Parathyroid adenoma (tissue), 2 donors: ENCODE results near the gene WDR73.

Experiments used
- H2AFZ ChIP-seq: fragments of 300-600 bp; sonication (generic); one replicate; pipeline ENCODE4 v1.7.0; 2017; ENCODE audit warnings: antibody characterized with exemption, mild to moderate bottlenecking
- H3K27ac ChIP-seq: fragments of 300-600 bp; sonication (generic); one replicate; pipeline ENCODE4 v1.7.0; 2017
- H3K27me3 ChIP-seq: fragments of 300-600 bp; sonication (generic); one replicate; pipeline ENCODE4 v1.7.0; 2017; ENCODE audit warnings: low read length; ENCODE audit not compliant: control insufficient read depth, insufficient read depth
- H3K36me3 ChIP-seq: fragments of 300-600 bp; sonication (generic); one replicate; pipeline ENCODE4 v1.7.0; 2017; ENCODE audit warnings: low read length; ENCODE audit not compliant: control insufficient read depth, insufficient read depth
- H3K4me1 ChIP-seq: fragments of 300-600 bp; sonication (generic); one replicate; pipeline ENCODE4 v1.7.0; 2017; ENCODE audit warnings: control low read depth
- H3K4me2 ChIP-seq: fragments of 300-600 bp; sonication (generic); one replicate; pipeline ENCODE4 v1.7.0; 2017; ENCODE audit warnings: low read length
- H3K4me3 ChIP-seq: fragments of 300-600 bp; sonication (generic); one replicate; pipeline ENCODE4 v1.7.0; 2017; ENCODE audit warnings: low read depth, low read length
- H3K79me2 ChIP-seq: fragments of 300-600 bp; sonication (generic); one replicate; pipeline ENCODE4 v1.7.0; 2017; ENCODE audit warnings: control low read depth
- H3K9ac ChIP-seq: fragments of 300-600 bp; sonication (generic); one replicate; pipeline ENCODE4 v1.7.0; 2017; ENCODE audit warnings: mild to moderate bottlenecking
- H3K9me3 ChIP-seq: fragments of 300-600 bp; sonication (generic); one replicate; pipeline ENCODE4 v1.7.0; 2017; ENCODE audit warnings: low read length; ENCODE audit not compliant: control insufficient read depth
- TF ChIP-seq, protein P1 (sequence below): fragments of 300-600 bp; sonication (generic); IDR thresholded peaks from one replicate; pipeline ENCODE4 v1.7.0; 2017; ENCODE audit warnings: antibody characterized with exemption, mild to moderate bottlenecking
- donor health status: primary hyperparathyroidism.

Gene WDR73

DNA sequence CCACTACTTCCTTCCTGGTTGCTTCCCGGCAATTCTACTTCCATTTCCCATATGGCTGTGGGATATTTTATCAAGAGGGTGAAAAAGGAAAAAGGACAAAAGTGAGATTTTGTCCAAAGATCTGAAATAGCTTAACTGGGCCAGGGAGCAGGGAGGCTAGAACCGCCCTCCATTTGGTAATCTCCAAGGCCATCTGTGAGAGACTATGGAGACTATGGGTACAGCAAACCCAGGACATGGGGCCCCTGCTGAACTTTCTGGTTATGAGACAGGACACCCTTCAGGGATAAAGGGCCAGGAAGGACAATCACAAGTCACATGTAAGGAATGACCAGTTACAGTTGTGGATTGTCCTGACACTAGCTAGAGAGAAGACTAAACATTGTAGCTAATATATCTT, 29.0 kb downstream of the WDR73 start:
- Histone ChIP-seq H3K36me3 (no peaks in the 10 kb centered on the region), H2AFZ (no peak overlapping the region), H3K79me2 (no peaks in the 10 kb centered on the region), H3K4me1 (no peaks in the 10 kb centered on the region), H3K27ac (no peak overlapping the region), H3K9me3 (no peaks in the 10 kb centered on the region), H3K4me3 (no peak overlapping the region), H3K4me2 (no peak overlapping the region), H3K27me3 (no peaks in the 10 kb centered on the region), H3K9ac (no peak overlapping the region)
- TF ChIP-seq, protein P1, sequence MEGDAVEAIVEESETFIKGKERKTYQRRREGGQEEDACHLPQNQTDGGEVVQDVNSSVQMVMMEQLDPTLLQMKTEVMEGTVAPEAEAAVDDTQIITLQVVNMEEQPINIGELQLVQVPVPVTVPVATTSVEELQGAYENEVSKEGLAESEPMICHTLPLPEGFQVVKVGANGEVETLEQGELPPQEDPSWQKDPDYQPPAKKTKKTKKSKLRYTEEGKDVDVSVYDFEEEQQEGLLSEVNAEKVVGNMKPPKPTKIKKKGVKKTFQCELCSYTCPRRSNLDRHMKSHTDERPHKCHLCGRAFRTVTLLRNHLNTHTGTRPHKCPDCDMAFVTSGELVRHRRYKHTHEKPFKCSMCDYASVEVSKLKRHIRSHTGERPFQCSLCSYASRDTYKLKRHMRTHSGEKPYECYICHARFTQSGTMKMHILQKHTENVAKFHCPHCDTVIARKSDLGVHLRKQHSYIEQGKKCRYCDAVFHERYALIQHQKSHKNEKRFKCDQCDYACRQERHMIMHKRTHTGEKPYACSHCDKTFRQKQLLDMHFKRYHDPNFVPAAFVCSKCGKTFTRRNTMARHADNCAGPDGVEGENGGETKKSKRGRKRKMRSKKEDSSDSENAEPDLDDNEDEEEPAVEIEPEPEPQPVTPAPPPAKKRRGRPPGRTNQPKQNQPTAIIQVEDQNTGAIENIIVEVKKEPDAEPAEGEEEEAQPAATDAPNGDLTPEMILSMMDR = no peak

DNA sequence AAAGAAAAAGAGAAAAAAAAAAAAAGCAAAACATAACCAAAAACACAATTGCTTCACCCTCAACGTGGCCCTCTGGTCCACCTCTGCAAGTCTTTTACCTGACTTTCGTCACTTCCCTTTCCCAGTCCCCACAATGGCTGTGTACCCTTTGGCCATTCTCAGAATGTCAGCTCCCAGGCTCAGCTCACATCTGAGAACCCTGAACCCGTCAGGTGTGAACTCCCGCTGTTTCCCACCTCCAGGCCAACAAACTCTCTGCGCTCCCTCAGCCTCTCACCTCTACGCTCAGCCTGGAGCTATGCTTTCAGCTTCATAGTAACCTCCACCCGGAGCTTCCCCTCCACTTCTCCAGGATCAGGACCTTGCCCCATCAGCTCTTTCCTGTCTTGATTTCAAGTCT, 29.7 kb downstream of the WDR73 start:
- no peaks in the 10 kb centered on the region for H3K4me1 ChIP-seq
- H3K4me2 ChIP-seq = no peak overlapping the region
- H3K79me2 ChIP-seq = no peaks in the 10 kb centered on the region
- H3K27me3 ChIP-seq = no peaks in the 10 kb centered on the region
- H3K4me3 ChIP-seq = no peak overlapping the region
- TF ChIP-seq, protein P1 = no peak
- H3K27ac ChIP-seq = no peak overlapping the region
- H2AFZ ChIP-seq = no peak overlapping the region
- H3K9ac ChIP-seq = no peak overlapping the region
- no peaks in the 10 kb centered on the region for H3K36me3 ChIP-seq
- no peaks in the 10 kb centered on the region for H3K9me3 ChIP-seq

DNA sequence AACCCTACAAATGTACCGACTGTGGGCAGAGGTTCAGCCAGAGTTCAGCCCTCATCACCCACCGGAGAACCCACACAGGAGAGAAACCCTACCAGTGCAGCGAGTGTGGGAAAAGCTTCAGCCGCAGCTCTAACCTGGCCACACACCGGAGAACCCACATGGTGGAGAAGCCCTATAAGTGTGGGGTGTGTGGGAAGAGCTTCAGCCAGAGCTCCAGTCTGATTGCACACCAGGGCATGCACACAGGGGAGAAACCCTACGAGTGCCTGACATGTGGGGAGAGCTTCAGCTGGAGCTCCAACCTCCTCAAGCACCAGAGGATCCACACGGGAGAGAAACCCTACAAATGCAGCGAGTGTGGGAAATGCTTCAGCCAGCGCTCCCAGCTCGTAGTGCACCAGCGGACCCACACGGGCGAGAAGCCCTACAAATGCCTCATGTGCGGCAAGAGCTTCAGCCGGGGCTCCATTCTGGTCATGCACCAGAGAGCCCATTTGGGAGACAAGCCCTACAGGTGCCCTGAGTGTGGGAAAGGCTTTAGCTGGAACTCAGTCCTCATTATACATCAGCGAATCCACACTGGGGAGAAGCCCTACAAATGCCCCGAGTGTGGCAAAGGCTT, 32.6 kb downstream of the WDR73 start:
- no peak overlapping the region for H3K4me2 ChIP-seq
- H3K9ac ChIP-seq = no peak overlapping the region
- H3K9me3 ChIP-seq = no peaks in the 10 kb centered on the region
- no peaks in the 10 kb centered on the region for H3K4me1 ChIP-seq
- no peaks in the 10 kb centered on the region for H3K27me3 ChIP-seq
- no peak overlapping the region for H2AFZ ChIP-seq
- no peaks in the 10 kb centered on the region for H3K79me2 ChIP-seq
- H3K36me3 ChIP-seq = no peaks in the 10 kb centered on the region
- no peak overlapping the region for H3K27ac ChIP-seq
- TF ChIP-seq, protein P1 = no peak
- H3K4me3 ChIP-seq = no peak overlapping the region

DNA sequence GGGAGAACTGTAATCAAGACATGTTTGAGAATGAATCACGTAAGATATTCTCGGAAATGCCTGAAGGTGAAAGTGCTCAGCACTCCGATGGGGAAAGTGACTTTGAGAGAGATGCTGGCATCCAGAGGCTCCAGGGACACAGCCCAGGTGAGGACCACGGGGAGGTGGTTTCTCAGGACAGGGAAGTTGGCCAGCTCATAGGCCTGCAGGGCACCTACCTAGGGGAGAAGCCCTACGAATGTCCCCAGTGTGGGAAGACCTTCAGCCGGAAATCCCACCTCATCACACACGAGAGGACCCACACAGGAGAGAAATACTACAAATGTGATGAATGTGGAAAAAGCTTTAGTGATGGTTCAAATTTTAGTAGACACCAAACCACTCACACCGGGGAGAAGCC, 33.5 kb downstream of the WDR73 start:
- Histone ChIP-seq H3K4me1 (no peaks in the 10 kb centered on the region), H3K36me3 (no peaks in the 10 kb centered on the region), H3K4me2 (no peak overlapping the region), H2AFZ (no peak overlapping the region), H3K9me3 (no peaks in the 10 kb centered on the region), H3K79me2 (no peaks in the 10 kb centered on the region), H3K27me3 (no peaks in the 10 kb centered on the region), H3K9ac (no peak overlapping the region), H3K27ac (no peak overlapping the region), H3K4me3 (no peak overlapping the region)
- TF ChIP-seq, protein P1 = no peak

DNA sequence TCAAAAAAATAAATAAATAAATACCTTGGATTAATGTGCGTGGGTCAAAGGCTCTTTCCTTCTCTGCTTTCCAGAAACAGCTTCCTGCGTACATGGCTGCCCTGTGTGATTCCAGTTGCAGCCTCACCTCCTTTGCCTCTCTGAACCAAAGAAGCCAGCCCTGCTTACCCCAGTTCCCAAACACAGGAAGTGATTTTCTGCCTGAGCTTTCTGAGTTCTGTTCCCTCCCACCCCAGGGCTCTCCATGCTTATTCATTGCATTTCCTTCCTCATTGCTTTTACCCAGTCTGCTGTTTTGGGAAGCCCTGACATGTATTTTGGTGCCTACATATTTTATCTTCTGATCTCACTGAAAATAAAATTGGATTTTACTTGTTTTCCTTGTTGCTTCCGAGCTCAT, 37.8 kb downstream of the WDR73 start:
- Histone ChIP-seq H2AFZ (no peak overlapping the region), H3K4me1 (no peaks in the 10 kb centered on the region), H3K4me2 (no peak overlapping the region), H3K9ac (no peak overlapping the region), H3K4me3 (no peak overlapping the region), H3K79me2 (peaks cover 3% of the 10 kb centered on the region), H3K27ac (no peak overlapping the region), H3K27me3 (no peaks in the 10 kb centered on the region), H3K9me3 (no peaks in the 10 kb centered on the region), H3K36me3 (no peaks in the 10 kb centered on the region)
- TF ChIP-seq, protein P1 = no peak
